Lung microvascular endothelial cell (primary cell): Measurements from ENCODE around the gene AVEN. TPM values are rescaled to one million over a fixed set of nuclear protein-coding genes. Genes with fewer than 3 reads are reported as not detected.
"Not testable (repeated sequence)": the region's sequence is repeated elsewhere in the genome, so short reads cannot be mapped to it uniquely, and the experiment has no call there.

ENCODE experiments used
- DNase-seq, 2 donors: peaks; one replicate each; pipeline versions ENCODE4 v3.0.0 to v3.0.0-alpha.2; 2010; ENCODE audit warnings: low read depth in 2 of 2
- total RNA-seq: library from RNA; depleted of rRNA; stranded (reverse); fragments of >200 nt; gene quantifications from 2 replicates; pipeline ENCODE4 v1.2.1, GENCODE V29; 2014

AVEN gene
- total RNA-seq, 1 donor from 2014 or later, result 21.2 TPM

GRCh38 chr15:34039790-34040113, 748 bp upstream of the AVEN start:
- no peak for DNase-seq

- DNase-seq, result peak; percentile 81 to 84
Observed at GRCh38 chr15:34038023-34038870, 757 bp downstream of the AVEN start.

GRCh38 chr15:34031987-34032760, 6.8 kb downstream of the AVEN start:
- DNase-seq, result no peak

GRCh38 chr15:34027606-34028005, 11.4 kb downstream of the AVEN start:
- DNase-seq, result no peak

GRCh38 chr15:34025252-34025651, 13.8 kb downstream of the AVEN start:
- DNase-seq, result no peak

GRCh38 chr15:34023907-34024306, 15.1 kb downstream of the AVEN start:
- DNase-seq, result no peak

- no peak for DNase-seq
Observed at GRCh38 chr15:34019369-34019990, 19.5 kb downstream of the AVEN start.

GRCh38 chr15:34018738-34019137, 20.3 kb downstream of the AVEN start:
- not testable (repeated sequence) for DNase-seq

GRCh38 chr15:34018021-34018645, 20.9 kb downstream of the AVEN start:
- no peak for DNase-seq

- DNase-seq, result no peak
Observed at GRCh38 chr15:34014556-34014955, 24.4 kb downstream of the AVEN start.

- no peak for DNase-seq
Observed at GRCh38 chr15:34013746-34014145, 25.3 kb downstream of the AVEN start.

GRCh38 chr15:34012461-34013028, 26.5 kb downstream of the AVEN start:
- DNase-seq, result no peak

- DNase-seq, result no peak
Observed at GRCh38 chr15:34011481-34011880, 27.5 kb downstream of the AVEN start.

- DNase-seq, result no peak
Observed at GRCh38 chr15:34010921-34011320, 28.1 kb downstream of the AVEN start.

- no peak for DNase-seq
Observed at GRCh38 chr15:34009656-34010055, 29.3 kb downstream of the AVEN start.

GRCh38 chr15:34006381-34006780, 32.6 kb downstream of the AVEN start:
- no peak for DNase-seq

- peak; percentile 2 to 70 for DNase-seq
Observed at GRCh38 chr15:34001536-34001935, 37.5 kb downstream of the AVEN start.

GRCh38 chr15:33995666-33996065, 43.3 kb downstream of the AVEN start:
- DNase-seq, result not testable (repeated sequence)

- DNase-seq, result peak; percentile 52 to 74
Observed at GRCh38 chr15:33994005-33994615, 44.9 kb downstream of the AVEN start.

GRCh38 chr15:33988384-33988783, 50.6 kb downstream of the AVEN start:
- DNase-seq, result peak; percentile 45 to 60

GRCh38 chr15:33987444-33987843, 51.6 kb downstream of the AVEN start:
- DNase-seq, result no peak
